ENCODE results near the gene KDM7A.

- TF ChIP-seq POLR2A (IDR thresholded peaks at IDR 0.05) (no peak), CTCF (IDR thresholded peaks at IDR 0.05) (no peak)
Measured at GRCh38 chr7:140223515-140224221, 46.9 kb upstream of the KDM7A start.

Data from ovary (tissue), 3 donors.